ENCODE measurements around the gene PSTPIP2. TPM values are rescaled to one million over a fixed set of nuclear protein-coding genes. Genes with fewer than 3 reads are reported as not detected.

PSTPIP2 gene
- total RNA-seq, 1 donor from 2014 or later: 11.5 TPM

DNA sequence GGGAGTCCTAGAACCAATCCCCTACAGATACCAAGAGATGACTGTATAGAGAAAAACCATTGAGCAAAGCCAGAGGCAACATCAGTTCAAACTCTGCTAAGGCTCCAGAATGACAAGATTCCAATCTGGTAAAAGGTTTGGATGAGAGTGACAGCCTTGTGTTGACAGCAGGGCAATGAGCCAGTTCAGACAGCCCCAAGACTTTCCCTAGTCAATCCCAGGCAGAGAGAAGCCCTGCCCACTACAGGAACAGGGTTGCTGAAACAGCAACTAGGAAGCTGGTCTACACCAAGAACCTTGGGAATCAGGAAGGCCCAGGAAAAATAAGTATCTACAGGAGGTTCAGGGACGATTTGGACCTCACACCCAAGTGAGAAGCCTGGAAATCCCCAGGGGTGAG lies 3.3 kb downstream of the PSTPIP2 start:
- H3K27ac ChIP-seq: no peak overlapping the region
- peaks cover 40% of the 10 kb centered on the region for H3K4me1 ChIP-seq
- ATAC-seq: no peak
- TF ChIP-seq, protein P1, sequence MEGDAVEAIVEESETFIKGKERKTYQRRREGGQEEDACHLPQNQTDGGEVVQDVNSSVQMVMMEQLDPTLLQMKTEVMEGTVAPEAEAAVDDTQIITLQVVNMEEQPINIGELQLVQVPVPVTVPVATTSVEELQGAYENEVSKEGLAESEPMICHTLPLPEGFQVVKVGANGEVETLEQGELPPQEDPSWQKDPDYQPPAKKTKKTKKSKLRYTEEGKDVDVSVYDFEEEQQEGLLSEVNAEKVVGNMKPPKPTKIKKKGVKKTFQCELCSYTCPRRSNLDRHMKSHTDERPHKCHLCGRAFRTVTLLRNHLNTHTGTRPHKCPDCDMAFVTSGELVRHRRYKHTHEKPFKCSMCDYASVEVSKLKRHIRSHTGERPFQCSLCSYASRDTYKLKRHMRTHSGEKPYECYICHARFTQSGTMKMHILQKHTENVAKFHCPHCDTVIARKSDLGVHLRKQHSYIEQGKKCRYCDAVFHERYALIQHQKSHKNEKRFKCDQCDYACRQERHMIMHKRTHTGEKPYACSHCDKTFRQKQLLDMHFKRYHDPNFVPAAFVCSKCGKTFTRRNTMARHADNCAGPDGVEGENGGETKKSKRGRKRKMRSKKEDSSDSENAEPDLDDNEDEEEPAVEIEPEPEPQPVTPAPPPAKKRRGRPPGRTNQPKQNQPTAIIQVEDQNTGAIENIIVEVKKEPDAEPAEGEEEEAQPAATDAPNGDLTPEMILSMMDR (IDR thresholded peaks at IDR 0.05): no peak
- H3K9me3 ChIP-seq: no peaks in the 10 kb centered on the region
- H3K36me3 ChIP-seq: no peaks in the 10 kb centered on the region
- intact Hi-C loops (cut with DNase I): no loop called here
- H3K4me3 ChIP-seq: no peak overlapping the region
- no peak for DNase-seq
- no peaks in the 10 kb centered on the region for H3K27me3 ChIP-seq (ENCODE audit: low read depth)

DNA sequence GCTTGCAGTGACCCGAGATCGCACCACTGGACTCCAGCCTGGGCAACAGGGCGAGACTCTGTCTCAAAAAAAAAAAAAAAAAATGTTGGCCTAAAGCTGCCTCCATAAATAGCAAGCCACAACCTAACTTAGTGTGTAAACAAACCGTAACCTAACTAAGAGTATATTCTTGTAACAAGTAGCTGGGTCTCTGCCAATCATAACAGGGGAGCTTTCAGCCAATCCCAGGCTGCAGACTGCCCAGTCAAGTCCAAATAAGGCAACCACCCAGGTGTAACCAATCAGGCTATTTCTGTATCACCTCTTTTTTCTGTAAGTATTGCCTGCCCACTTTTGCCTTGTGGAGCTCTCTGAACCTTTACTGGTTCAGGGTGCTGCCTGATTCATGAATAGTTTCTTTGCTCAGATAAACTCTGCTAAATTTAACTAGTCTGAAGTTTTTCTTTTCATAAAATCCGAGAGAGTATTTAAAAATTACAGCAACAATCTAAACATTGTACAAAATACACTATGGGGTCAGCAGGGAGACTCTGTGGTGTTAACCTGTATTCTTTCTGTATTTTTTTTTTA lies 4.5 kb downstream of the PSTPIP2 start:
- DNase-seq (no peak), ATAC-seq (no peak)
- no peaks in the 10 kb centered on the region for H3K36me3 ChIP-seq
- no peaks in the 10 kb centered on the region for H3K9me3 ChIP-seq
- H3K27me3 ChIP-seq (ENCODE audit: low read depth): no peaks in the 10 kb centered on the region
- H3K4me1 ChIP-seq: peaks cover 29% of the 10 kb centered on the region
- TF ChIP-seq, protein P1 (IDR thresholded peaks at IDR 0.05): no peak
- intact Hi-C loops (cut with DNase I): no loop called here
- no peak overlapping the region for H3K4me3 ChIP-seq
- no peak overlapping the region for H3K27ac ChIP-seq

DNA sequence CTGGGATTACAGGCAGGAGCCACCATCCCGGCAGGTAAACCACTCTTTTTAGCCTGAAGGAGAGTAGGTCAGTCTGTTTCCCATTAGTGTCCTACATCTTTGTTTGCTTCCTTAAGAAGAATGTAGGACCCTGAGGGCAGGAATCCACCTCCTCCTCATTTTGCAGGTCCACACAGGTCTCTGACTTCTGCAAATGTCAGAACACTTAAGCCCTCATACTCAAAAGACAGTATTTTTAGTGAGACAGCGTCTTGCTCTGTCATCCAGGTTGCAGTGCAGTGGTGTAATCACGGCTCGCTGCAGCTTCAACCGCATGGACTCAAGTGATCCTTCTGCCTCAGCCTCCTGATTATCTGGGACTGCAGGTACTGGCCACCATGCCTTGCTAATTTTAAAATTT lies 9.3 kb downstream of the PSTPIP2 start:
- H3K4me3 ChIP-seq: no peak overlapping the region
- no peaks in the 10 kb centered on the region for H3K36me3 ChIP-seq
- no peaks in the 10 kb centered on the region for H3K27me3 ChIP-seq (ENCODE audit: low read depth)
- intact Hi-C loops (cut with DNase I): no loop called here
- ATAC-seq (no peak), DNase-seq (no peak)
- no peaks in the 10 kb centered on the region for H3K4me1 ChIP-seq
- no peaks in the 10 kb centered on the region for H3K9me3 ChIP-seq
- TF ChIP-seq, protein P1 (IDR thresholded peaks at IDR 0.05): no peak
- no peak overlapping the region for H3K27ac ChIP-seq

DNA sequence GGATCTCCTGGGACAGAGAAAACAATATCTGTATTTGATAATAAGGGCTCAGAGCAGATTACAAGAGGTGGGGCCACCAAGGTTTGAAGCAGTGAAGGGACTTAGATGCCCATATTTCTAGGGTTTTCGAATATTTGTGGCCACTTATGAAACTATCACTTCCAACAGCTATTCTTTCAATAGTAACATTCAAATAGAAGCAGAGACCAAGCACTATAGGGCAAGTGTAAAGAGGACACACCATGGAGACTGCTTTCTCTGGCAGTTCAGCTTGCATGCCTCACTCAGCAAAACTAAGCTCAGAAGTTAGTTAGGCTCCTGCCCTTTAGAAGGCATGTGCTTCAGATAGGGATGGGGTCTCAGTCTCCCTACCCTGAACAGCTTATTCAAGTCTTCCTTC lies 10.3 kb downstream of the PSTPIP2 start:
- Histone ChIP-seq H3K27me3 (ENCODE audit: low read depth) (no peaks in the 10 kb centered on the region), H3K36me3 (no peaks in the 10 kb centered on the region), H3K4me1 (no peaks in the 10 kb centered on the region), H3K4me3 (no peak overlapping the region), H3K9me3 (no peaks in the 10 kb centered on the region), H3K27ac (no peak overlapping the region)
- ATAC-seq: no peak
- intact Hi-C loops (cut with DNase I): no loop called here
- no peak for DNase-seq
- TF ChIP-seq, protein P1 (IDR thresholded peaks at IDR 0.05): no peak

DNA sequence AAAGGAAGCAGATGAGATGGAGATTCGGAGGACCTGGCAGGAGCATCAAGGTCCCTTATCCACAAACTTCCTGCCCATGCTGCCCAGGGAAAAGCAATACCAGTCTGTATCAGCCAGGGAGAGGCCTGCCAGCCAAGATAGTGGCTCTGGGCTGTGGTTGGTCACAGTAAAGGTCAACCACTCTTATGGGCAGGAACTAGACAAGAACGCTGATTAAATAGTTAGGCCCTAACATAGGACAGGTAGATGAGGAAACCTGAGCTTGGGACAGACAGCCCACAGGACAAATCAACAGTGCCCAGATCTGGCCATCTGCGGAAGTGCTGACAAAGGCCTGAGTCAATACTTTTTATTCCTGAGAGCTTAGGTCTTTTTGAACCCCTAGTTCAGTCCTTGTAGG lies 10.7 kb downstream of the PSTPIP2 start:
- Histone ChIP-seq H3K9me3 (no peaks in the 10 kb centered on the region), H3K27ac (no peak overlapping the region), H3K4me1 (no peaks in the 10 kb centered on the region), H3K27me3 (ENCODE audit: low read depth) (no peaks in the 10 kb centered on the region), H3K4me3 (no peak overlapping the region), H3K36me3 (no peaks in the 10 kb centered on the region)
- no peak for ATAC-seq
- intact Hi-C loops (cut with DNase I): no loop called here
- TF ChIP-seq, protein P1 (IDR thresholded peaks at IDR 0.05): no peak
- DNase-seq: no peak
